ENCODE data around the gene MAD1L1. TPM values are rescaled to one million over a fixed set of nuclear protein-coding genes. Genes with fewer than 3 reads are reported as not detected.
A peak's percentile ranks its signal among the peaks of the same experiment; 100 is the strongest.

Gene MAD1L1
- total and polyA plus RNA-seq, 2 of the 4 experiments (the other 2 are of a cell fraction), result 29.0 to 40.9 TPM

- ChIA-PET CTCF (no interaction called here), POLR2A (ENCODE audit: unreplicated experiment) (no interaction called here)
- no peak overlapping the region for H3K4ac ChIP-seq (ENCODE audit: low read depth, low read length)
- H3K36me3 ChIP-seq (ENCODE audit: control insufficient read depth, insufficient read depth, low read length), result peaks cover 61% of the 10 kb centered on the region
- dilution Hi-C loops (cut with HindIII; ENCODE audit: low sequenced_read_pairs, unreplicated experiment) (no loop called here), intact Hi-C loops (cut with micrococcal nuclease) (no loop called here), in situ Hi-C loops (cut with MboI; ENCODE audit: low sequenced_read_pairs) (no loop called here)
- H3K9ac ChIP-seq (ENCODE audit: low read depth, low read length), result no peak overlapping the region
- ATAC-seq (ENCODE audit: low read depth) (no peak), DNase-seq (no peak)
- no peak for TF ChIP-seq RFX5 (IDR thresholded peaks at IDR 0.05; ENCODE audit: low read depth, low read length)
- TF ChIP-seq RAD21 (IDR thresholded peaks at IDR 0.05; ENCODE audit: low read length), result no peak
- no peak for TF ChIP-seq USF2 (IDR thresholded peaks at IDR 0.05; ENCODE audit: low read depth, low read length)
- TF ChIP-seq CHD1 (IDR thresholded peaks at IDR 0.05; ENCODE audit: low read depth, low read length), result no peak
- no peak for TF ChIP-seq ELK1 (IDR thresholded peaks at IDR 0.05; ENCODE audit: borderline replicate concordance, low read depth, low read length)
- no peak for TF ChIP-seq BHLHE40 (IDR thresholded peaks at IDR 0.05; ENCODE audit: low read depth, low read length)
- TF ChIP-seq POLR2A (IDR thresholded peaks at IDR 0.05; ENCODE audit: low read depth, low read length), result no peak
- TF ChIP-seq SMC3 (IDR thresholded peaks at IDR 0.05; ENCODE audit: low read depth, low read length), result no peak
- no peak for TF ChIP-seq MXI1 (IDR thresholded peaks at IDR 0.05; ENCODE audit: borderline replicate concordance, low read depth, low read length)
- no peak overlapping the region for H3K56ac ChIP-seq (ENCODE audit: extremely low read depth, insufficient read depth, low read length)
- peaks cover 3% of the 10 kb centered on the region for H4K20me1 ChIP-seq (ENCODE audit: insufficient read depth, low read length)
- H3K27ac ChIP-seq (ENCODE audit: insufficient read depth, low read length), result no peak overlapping the region
- no peak overlapping the region for H4K5ac ChIP-seq (ENCODE audit: low read depth, low read length)
- no peak overlapping the region for H2AFZ ChIP-seq (replicated peaks; ENCODE audit: low read length, poor library complexity)
- H3K9me3 ChIP-seq (ENCODE audit: control insufficient read depth, insufficient read depth, low read length), result no peaks in the 10 kb centered on the region
- no peak overlapping the region for H3K4me3 ChIP-seq (ENCODE audit: insufficient read depth, low read depth, low read length)
- H3K4me1 ChIP-seq (ENCODE audit: control insufficient read depth, insufficient read depth, low read length), result no peaks in the 10 kb centered on the region
- H2BK20ac ChIP-seq (ENCODE audit: low read depth, low read length), result no peak overlapping the region
- no peak overlapping the region for H2AK5ac ChIP-seq (ENCODE audit: low read depth, low read length)
- no peak overlapping the region for H2BK120ac ChIP-seq (ENCODE audit: low read depth, low read length)
- no peaks in the 10 kb centered on the region for H3K27me3 ChIP-seq (ENCODE audit: control insufficient read depth, insufficient read depth, low read length)
- peak overlapping the region; percentile 61 for H2AK9ac ChIP-seq (replicated peaks; ENCODE audit: low read depth, low read length, poor library complexity)
- WGBS, 2 experiments (ENCODE audit: extremely low coverage in 2 of 2, insufficient read length in 1 of 2), result 100% methylated on average over 7 of the region's 16 CpGs; no CpG with 5 or more reads in 1 of the 2 experiments
- H3K9me1 ChIP-seq (ENCODE audit: insufficient read depth, low read length), result no peaks in the 10 kb centered on the region; the same call in 1 of the 2 replicates
- H4K91ac ChIP-seq (ENCODE audit: insufficient read depth, low read depth, low read length), result no peak overlapping the region
- no peak overlapping the region for H2BK5ac ChIP-seq (ENCODE audit: low read depth, low read length, poor library complexity, severe bottlenecking)
- BruUV-seq (replicated peaks), result no TSS peak
- H3K23ac ChIP-seq (ENCODE audit: low read depth, low read length), result no peak overlapping the region
- no peak overlapping the region for H3K18ac ChIP-seq (ENCODE audit: low read depth, low read length)
- H2BK15ac ChIP-seq (ENCODE audit: low read depth, low read length), result no peak overlapping the region
- H3K14ac ChIP-seq (replicated peaks; ENCODE audit: low read depth, low read length), result no peak overlapping the region
- H3K79me1 ChIP-seq (ENCODE audit: low read depth in 1 of 2, low read length in 2 of 2), result peaks cover 8 to 13% of the 10 kb centered on the region in 2 experiments; a peak in 3 of 4 replicates
- no peak overlapping the region for H4K8ac ChIP-seq (ENCODE audit: low read depth in 2 of 2, low read length in 2 of 2)
- no peak overlapping the region for H3K4me2 ChIP-seq (ENCODE audit: low read depth, low read length)
These were observed 12.2 kb downstream of the MAD1L1 start for GRCh38 chr7:2220506-2220905.
